A673 (cell line): ENCODE measurements around the gene UBP1. TPM values are rescaled to one million over a fixed set of nuclear protein-coding genes. Genes with fewer than 3 reads are reported as not detected.

Experiments used
- BruUV-seq: library from RNA; stranded (reverse); fragments of 400-500 nt; replicated peaks from 2 replicates; lab custom pipeline; 2021; lab: Mats Ljungman, UMichigan
- CTCF ChIA-PET: fragments of 300-600 bp; sonication (Branson Sonifier 250); formaldehyde crosslinking; loops from one replicate; lab custom pipeline; 2022; ENCODE audit warnings: antibody characterized with exemption; lab: Charles Lee
- POLR2A ChIA-PET: fragments of 300-600 bp; sonication (Branson Sonifier 250); formaldehyde crosslinking; loops from one replicate; lab custom pipeline; 2022; ENCODE audit warnings: antibody characterized with exemption; ENCODE audit not compliant: low non-redundant PET; lab: Charles Lee
- DNase-seq: peaks from one replicate; pipeline ENCODE4 v3.0.0-alpha.2; 2015; ENCODE audit warnings: low spot score
- H3K27ac ChIP-seq: fragments of 200-600 bp; sonication (generic); 2 replicates; pipeline ENCODE4 v1.5.1; 2016; ENCODE audit warnings: mixed run types, low read depth, mild to moderate bottlenecking, mixed read lengths, antibody characterized with exemption, low read length; ENCODE audit not compliant: poor library complexity, severe bottlenecking
- H3K27me3 ChIP-seq: fragments of 200-600 bp; sonication (generic); replicated peaks from 2 replicates; pipeline ENCODE4 v1.6.1; 2017; ENCODE audit warnings: mixed run types, low read depth, mild to moderate bottlenecking, mixed read lengths, antibody characterized with exemption, low read length; ENCODE audit not compliant: insufficient read depth, poor library complexity
- H3K36me3 ChIP-seq: fragments of 200-600 bp; sonication (generic); 2 replicates; pipeline ENCODE4 v1.6.1; 2016; ENCODE audit warnings: mixed run types, mild to moderate bottlenecking, mixed read lengths, antibody characterized with exemption, low read length; ENCODE audit not compliant: insufficient read depth, poor library complexity, severe bottlenecking
- H3K4me1 ChIP-seq: fragments of 200-600 bp; sonication (generic); 2 replicates; pipeline ENCODE4 v1.6.1; 2017; ENCODE audit warnings: mixed run types, mild to moderate bottlenecking, mixed read lengths, antibody characterized with exemption, low read length; ENCODE audit not compliant: insufficient read depth, poor library complexity, severe bottlenecking
- H3K4me3 ChIP-seq: fragments of 200-600 bp; sonication (generic); 2 replicates; pipeline ENCODE4 v1.5.1; 2016; ENCODE audit warnings: low read depth, mixed run types, mild to moderate bottlenecking, mixed read lengths, low read length; ENCODE audit not compliant: poor library complexity, severe bottlenecking
- H3K9me3 ChIP-seq: fragments of 200-600 bp; sonication (generic); 2 replicates; pipeline ENCODE4 v1.6.1; 2016; ENCODE audit warnings: mixed run types, low read depth, mild to moderate bottlenecking, mixed read lengths, antibody characterized with exemption, low read length; ENCODE audit not compliant: poor library complexity, severe bottlenecking
- CTCF ChIP-seq: fragments of 300-800, 200-600 bp; sonication (generic); conservative IDR thresholded peaks from 2 replicates; pipeline ENCODE4 v1.5.1; 2017; ENCODE audit warnings: low read depth, mild to moderate bottlenecking, antibody characterized with exemption, low read length, moderate library complexity, mixed read lengths
- EZH2 ChIP-seq: fragments of 200-600 bp; sonication (generic); IDR thresholded peaks from 2 replicates; pipeline ENCODE4 v1.6.1; 2017; ENCODE audit warnings: borderline replicate concordance, low read depth, mild to moderate bottlenecking, mixed read lengths, antibody characterized with exemption, low read length; ENCODE audit not compliant: poor library complexity, severe bottlenecking
- intact Hi-C: fragments of 100-400 bp; cut with micrococcal nuclease; formaldehyde crosslinking; loops from one replicate; pipeline ENCODE4 v1.10.0; 2022; ENCODE audit not compliant: unreplicated experiment
- total RNA-seq: library from RNA; stranded (reverse); gene quantifications from 2 replicates; pipeline ENCODE4 v1.2.3, GENCODE V29; 2021

UBP1 gene
- total RNA-seq, 1 experiment from 2014 or later = 59.4 TPM

- ChIA-PET POLR2A (interaction anchor here (0.6 kb wide), 1 partner anchor 233 kb away, joined by 6 read pairs; no protein-coding TSS in a partner anchor), CTCF (interaction anchor here (1.2 kb wide), 1 partner anchor 10 kb away, joined by 4 read pairs; no protein-coding TSS in a partner anchor)
- H3K4me3 ChIP-seq = no peak overlapping the region
- BruUV-seq = no TSS peak
- TF ChIP-seq CTCF = no peak
- TF ChIP-seq EZH2 = no peak
- intact Hi-C loops = no loop called here
- H3K27me3 ChIP-seq = no peaks in the 10 kb centered on the region
- DNase-seq = no peak
- H3K36me3 ChIP-seq = no peaks in the 10 kb centered on the region
- H3K27ac ChIP-seq = no peak overlapping the region
- H3K4me1 ChIP-seq = no peaks in the 10 kb centered on the region
- no peaks in the 10 kb centered on the region for H3K9me3 ChIP-seq
These were observed 76.9 kb downstream of the UBP1 start for GRCh38 chr3:33363113-33363800.

DNA sequence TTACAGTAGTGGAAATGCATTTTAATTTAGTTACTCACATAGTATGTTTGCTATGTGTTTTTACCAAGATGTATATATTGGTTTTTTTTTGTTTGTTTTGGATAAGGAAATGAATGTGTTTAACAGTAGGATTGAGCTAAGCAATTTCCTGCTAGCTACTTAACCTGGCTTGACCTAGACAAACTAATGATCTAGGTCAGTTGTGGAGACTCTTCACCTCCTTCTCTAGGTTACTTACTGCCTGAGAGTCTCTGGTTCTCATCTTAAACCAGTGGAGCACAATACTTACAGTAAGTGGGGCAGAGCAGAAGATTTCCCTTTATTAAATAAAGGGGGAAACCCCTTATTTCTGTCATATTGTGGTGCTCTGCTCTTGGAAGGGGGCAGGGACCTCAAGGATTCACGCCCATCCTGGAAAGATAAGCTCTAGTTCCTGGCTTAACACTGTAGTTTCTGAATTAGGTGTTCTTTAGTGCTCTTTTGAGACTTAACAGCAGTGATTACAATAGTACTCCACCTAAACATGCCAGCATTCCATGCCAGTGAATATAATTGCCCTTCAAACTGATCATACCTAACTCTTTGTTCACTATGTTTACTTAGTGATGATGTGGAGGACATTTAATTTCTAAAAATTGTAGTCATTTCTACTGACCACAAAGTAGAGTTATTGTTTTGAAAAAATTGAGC, 79.9 kb downstream of the UBP1 start:
- TF ChIP-seq CTCF (no peak), EZH2 (no peak)
- no peaks in the 10 kb centered on the region for H3K36me3 ChIP-seq
- no peaks in the 10 kb centered on the region for H3K9me3 ChIP-seq
- H3K27ac ChIP-seq = no peak overlapping the region
- ChIA-PET POLR2A (no interaction called here), CTCF (no interaction called here)
- H3K4me3 ChIP-seq = no peak overlapping the region
- no peak for DNase-seq
- H3K27me3 ChIP-seq = no peaks in the 10 kb centered on the region
- no peaks in the 10 kb centered on the region for H3K4me1 ChIP-seq
- BruUV-seq = no TSS peak
- intact Hi-C loops = no loop called here

GRCh38 chr3:33358172-33358781, 81.9 kb downstream of the UBP1 start:
- CTCF ChIA-PET = interaction anchor here (0.6 kb wide), 2 partner anchors 13 to 411 kb away, joined by 5 to 9 read pairs; no protein-coding TSS in a partner anchor
- no peaks in the 10 kb centered on the region for H3K4me1 ChIP-seq
- BruUV-seq = no TSS peak
- DNase-seq = no peak
- no peaks in the 10 kb centered on the region for H3K9me3 ChIP-seq
- no peaks in the 10 kb centered on the region for H3K36me3 ChIP-seq
- TF ChIP-seq EZH2 = no peak
- TF ChIP-seq CTCF = no peak
- no peaks in the 10 kb centered on the region for H3K27me3 ChIP-seq
- no peak overlapping the region for H3K27ac ChIP-seq
- POLR2A ChIA-PET = interaction anchor here (0.6 to 0.7 kb wide), 2 partner anchors 146 to 164 kb away, joined by 3 to 4 read pairs; no protein-coding TSS in a partner anchor
- intact Hi-C loops = no loop called here
- H3K4me3 ChIP-seq = no peak overlapping the region
